ENCODE results near the gene EEF1AKMT1. TPM values are rescaled to one million over a fixed set of nuclear protein-coding genes. Genes with fewer than 3 reads are reported as not detected.

The EEF1AKMT1 gene
- total RNA-seq, 1 donor from 2014 or later = 11.9 TPM

DNA sequence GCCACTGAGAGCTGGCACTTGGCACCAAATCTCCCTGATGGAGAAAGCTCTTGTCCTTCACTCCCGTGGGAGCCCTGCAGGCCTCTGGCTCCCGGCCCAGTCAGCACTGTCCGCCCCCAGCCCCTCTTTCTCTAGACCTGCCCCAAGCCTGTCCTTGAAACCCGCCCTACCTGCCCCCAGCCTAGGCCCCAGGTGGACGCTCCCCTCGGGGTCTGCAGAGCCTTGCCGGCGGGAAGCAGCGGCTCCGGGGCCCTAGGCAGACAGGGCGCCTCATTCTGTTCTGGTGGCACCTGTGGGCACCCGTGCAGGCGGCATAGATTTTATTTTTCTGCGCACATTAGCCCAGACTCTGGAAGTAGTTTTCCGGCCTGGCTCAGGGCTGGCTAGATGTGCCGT, 52.7 kb downstream of the EEF1AKMT1 start:
- DNase-seq (ENCODE audit: low read depth) = no peak
- TF ChIP-seq, protein P1, sequence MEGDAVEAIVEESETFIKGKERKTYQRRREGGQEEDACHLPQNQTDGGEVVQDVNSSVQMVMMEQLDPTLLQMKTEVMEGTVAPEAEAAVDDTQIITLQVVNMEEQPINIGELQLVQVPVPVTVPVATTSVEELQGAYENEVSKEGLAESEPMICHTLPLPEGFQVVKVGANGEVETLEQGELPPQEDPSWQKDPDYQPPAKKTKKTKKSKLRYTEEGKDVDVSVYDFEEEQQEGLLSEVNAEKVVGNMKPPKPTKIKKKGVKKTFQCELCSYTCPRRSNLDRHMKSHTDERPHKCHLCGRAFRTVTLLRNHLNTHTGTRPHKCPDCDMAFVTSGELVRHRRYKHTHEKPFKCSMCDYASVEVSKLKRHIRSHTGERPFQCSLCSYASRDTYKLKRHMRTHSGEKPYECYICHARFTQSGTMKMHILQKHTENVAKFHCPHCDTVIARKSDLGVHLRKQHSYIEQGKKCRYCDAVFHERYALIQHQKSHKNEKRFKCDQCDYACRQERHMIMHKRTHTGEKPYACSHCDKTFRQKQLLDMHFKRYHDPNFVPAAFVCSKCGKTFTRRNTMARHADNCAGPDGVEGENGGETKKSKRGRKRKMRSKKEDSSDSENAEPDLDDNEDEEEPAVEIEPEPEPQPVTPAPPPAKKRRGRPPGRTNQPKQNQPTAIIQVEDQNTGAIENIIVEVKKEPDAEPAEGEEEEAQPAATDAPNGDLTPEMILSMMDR (IDR thresholded peaks at IDR 0.05; ENCODE audit: insufficient read depth, low read length, poor library complexity, severe bottlenecking) = no peak
- peaks cover 19% of the 10 kb centered on the region for H3K27me3 ChIP-seq (ENCODE audit: control insufficient read depth, insufficient read depth, low read length)
- H3K4me3 ChIP-seq (ENCODE audit: low read depth, low read length) = no peak overlapping the region
- no peaks in the 10 kb centered on the region for H3K36me3 ChIP-seq (ENCODE audit: control insufficient read depth, insufficient read depth, low read length)

DNA sequence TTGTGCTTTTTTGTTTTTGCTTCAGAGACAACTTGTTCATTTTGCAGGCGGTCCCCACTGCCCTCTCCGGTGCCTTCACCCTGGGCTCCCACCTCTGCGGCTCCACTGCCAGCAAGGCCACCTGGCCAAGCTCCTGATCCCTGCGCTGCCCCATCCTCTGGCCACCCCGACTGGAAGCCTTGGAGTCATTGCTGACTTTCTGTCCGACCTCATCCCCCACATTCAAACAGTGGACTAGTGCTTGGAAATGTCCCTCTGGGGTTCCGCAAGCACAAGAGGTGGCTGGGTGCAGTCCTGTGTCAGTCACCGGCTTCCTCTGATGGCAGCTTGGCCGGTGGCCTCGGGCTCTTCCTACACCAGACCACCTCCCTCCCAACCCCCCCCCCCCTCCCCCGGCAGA, 53.3 kb downstream of the EEF1AKMT1 start:
- H3K27me3 ChIP-seq (ENCODE audit: control insufficient read depth, insufficient read depth, low read length) = peaks cover 19% of the 10 kb centered on the region
- DNase-seq (ENCODE audit: low read depth) = no peak
- TF ChIP-seq, protein P1 (IDR thresholded peaks at IDR 0.05; ENCODE audit: insufficient read depth, low read length, poor library complexity, severe bottlenecking) = no peak
- no peak overlapping the region for H3K4me3 ChIP-seq (ENCODE audit: low read depth, low read length)
- H3K36me3 ChIP-seq (ENCODE audit: control insufficient read depth, insufficient read depth, low read length) = no peaks in the 10 kb centered on the region

DNA sequence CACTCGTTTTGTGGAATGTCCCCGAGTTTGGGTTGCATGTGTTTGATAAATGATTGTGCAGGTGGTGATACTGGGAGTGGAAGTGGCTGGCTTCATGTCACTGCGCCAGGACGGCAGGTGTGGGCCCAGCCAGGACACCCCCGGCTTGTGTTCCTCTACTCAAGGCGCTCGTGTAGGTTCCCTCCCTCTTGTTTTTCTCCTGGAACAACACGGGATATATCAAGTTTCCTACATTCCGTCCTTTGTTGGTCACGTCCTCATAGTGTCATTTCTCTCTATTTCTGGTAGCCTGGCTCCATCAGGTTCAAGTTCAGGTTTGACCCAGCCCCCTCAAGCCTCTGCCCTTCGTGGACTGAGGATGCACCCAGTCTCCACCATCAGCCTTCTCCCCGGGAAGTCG, 54.0 kb downstream of the EEF1AKMT1 start:
- TF ChIP-seq, protein P1 (IDR thresholded peaks at IDR 0.05; ENCODE audit: insufficient read depth, low read length, poor library complexity, severe bottlenecking) = no peak
- DNase-seq (ENCODE audit: low read depth) = no peak
- peaks cover 19% of the 10 kb centered on the region for H3K27me3 ChIP-seq (ENCODE audit: control insufficient read depth, insufficient read depth, low read length)
- H3K36me3 ChIP-seq (ENCODE audit: control insufficient read depth, insufficient read depth, low read length) = no peaks in the 10 kb centered on the region
- H3K4me3 ChIP-seq (ENCODE audit: low read depth, low read length) = no peak overlapping the region

- Histone ChIP-seq H3K27me3 (ENCODE audit: control insufficient read depth, insufficient read depth, low read length) (peaks cover 19% of the 10 kb centered on the region), H3K36me3 (ENCODE audit: control insufficient read depth, insufficient read depth, low read length) (no peaks in the 10 kb centered on the region), H3K4me3 (ENCODE audit: low read depth, low read length) (no peak overlapping the region)
- TF ChIP-seq, protein P1 (IDR thresholded peaks at IDR 0.05; ENCODE audit: insufficient read depth, low read length, poor library complexity, severe bottlenecking) = no peak
- no peak for DNase-seq (ENCODE audit: low read depth)
These were observed 54.7 kb downstream of the EEF1AKMT1 start for GRCh38 chr13:20718958-20719566.

DNA sequence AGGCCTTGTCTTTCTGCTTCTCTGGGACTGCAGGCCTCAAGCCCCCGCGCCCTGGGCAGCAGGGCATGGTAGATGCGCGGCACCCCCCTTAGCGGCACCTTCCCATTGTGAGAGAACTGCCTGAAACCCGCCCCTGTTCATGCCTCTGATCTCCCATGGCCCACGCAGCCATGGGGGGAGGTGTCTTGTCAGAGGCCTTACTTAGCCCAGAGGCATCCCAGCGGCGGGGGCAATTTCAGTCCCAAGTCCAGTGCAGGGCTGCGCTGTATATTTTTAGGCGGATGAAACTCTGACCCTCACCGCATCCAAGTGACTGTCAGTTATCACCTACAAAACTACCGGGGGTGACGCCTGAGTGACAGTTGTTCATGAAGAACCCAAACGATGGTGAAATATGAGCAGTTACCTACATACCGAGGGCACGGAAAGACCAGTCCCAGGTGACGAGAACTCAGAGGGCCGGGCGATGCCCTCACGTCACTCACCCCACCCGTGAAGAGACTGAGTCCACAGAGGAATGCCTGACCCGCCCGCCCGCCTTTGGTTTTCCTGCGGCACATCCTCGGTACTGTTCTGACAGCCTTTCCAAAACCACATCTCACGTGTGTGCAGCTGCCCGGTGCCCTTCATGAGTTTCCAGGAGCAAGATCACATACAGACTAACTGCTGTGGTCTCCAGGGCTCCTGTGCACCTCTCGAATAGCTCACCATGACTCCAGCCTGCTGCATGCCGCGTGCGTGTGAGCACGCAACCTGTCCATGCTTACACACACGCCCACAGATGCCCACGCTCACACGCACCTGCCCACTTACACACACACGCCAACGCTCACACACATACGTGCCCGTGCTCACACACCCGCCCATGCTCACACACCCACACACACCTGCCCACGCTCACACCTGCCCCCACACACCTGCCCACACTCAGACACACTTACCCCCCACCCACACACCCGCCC, 55.9 kb downstream of the EEF1AKMT1 start:
- no peak overlapping the region for H3K4me3 ChIP-seq (ENCODE audit: low read depth, low read length)
- peaks cover 19% of the 10 kb centered on the region for H3K27me3 ChIP-seq (ENCODE audit: control insufficient read depth, insufficient read depth, low read length)
- H3K36me3 ChIP-seq (ENCODE audit: control insufficient read depth, insufficient read depth, low read length) = no peaks in the 10 kb centered on the region
- DNase-seq (ENCODE audit: low read depth) = no peak
- TF ChIP-seq, protein P1 (IDR thresholded peaks at IDR 0.05; ENCODE audit: insufficient read depth, low read length, poor library complexity, severe bottlenecking) = no peak

All from kidney epithelial cell (primary cell).